HG02763 (cell line): ENCODE data around the gene CDH4.

Source experiments
- ATAC-seq: cut with Tn5 transposase; IDR thresholded peaks from one replicate; pipeline ENCODE4 v1.9.1; 2021; ENCODE audit warnings: mild to moderate bottlenecking, moderate library complexity; ENCODE audit not compliant: unreplicated experiment

CDH4 gene

DNA sequence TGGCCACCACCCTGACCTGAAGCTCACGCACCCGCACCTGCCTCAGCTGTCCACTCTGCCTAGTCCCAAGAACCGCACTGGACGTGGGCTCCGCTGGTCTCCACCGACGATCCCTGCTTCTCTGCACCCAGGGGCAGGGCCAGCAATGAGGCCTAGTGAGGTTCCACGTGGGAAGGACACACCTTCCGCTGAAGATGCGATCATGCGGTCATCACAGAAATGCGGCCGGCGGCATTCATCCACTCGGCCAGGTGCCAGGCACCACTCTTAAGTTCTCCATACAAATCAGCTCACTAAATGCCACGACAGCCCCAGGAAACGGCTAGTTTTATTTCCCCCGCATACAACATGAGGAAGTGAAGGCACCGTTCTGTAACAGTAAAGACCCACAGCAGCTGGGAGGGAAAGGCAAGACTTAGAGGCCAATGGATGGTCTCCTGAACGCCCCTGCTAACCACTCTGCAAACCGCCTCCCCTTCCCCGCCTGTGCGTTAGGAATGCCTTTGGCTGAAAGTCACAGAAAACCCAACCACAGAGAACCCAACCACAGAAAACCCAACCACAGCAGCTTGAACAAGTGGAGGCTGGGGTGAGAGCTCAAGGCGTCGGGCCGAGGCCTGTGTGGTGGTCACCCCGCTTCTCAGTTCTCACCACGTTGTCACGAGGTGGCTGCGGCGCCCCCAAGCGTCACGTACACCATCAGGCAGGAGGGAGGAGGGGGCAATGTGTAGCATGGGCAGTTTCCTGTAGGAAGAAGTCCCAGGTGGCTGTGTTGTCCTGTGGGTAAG, 609.2 kb downstream of the CDH4 start:
- no peak for ATAC-seq

DNA sequence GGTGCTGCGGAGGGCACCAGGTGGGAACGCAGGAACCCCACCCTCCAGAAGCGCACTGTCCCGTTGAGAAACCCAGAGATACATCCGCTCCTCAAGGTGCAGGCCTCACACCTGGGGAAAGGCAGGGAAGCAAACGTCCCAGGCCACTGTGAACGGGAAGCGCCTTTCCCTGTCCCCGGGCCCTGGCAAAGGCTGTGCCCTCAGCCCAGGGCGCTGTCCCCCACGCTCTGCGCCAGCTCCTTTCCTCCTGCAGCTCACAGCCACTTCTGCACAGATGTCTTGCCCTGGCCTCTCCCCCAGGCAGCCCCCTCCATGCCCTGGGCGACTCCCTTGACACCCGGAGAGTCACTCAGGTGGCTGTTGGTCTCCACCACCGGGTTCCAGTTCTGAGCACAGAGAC, 609.8 kb downstream of the CDH4 start:
- ATAC-seq, result no peak

DNA sequence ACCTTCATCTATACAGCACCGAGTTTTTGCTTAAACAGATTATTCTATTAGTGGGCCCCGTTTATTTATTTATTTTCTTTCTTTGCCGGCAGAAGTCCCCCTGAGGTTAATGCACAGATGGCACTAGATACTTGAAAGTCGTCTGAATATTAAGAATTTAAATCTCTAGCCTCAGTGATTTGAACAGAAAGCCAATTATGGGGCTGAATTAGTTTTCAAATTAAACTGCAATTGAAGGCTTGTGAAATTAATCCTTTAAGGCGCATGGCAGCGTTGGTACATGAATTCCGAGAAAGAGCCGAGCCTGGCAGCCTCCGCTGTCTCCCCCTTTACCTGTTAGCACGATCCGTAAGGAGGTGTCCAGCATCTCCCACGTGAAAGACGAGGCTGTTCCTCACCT, 610.8 kb downstream of the CDH4 start:
- no peak for ATAC-seq

DNA sequence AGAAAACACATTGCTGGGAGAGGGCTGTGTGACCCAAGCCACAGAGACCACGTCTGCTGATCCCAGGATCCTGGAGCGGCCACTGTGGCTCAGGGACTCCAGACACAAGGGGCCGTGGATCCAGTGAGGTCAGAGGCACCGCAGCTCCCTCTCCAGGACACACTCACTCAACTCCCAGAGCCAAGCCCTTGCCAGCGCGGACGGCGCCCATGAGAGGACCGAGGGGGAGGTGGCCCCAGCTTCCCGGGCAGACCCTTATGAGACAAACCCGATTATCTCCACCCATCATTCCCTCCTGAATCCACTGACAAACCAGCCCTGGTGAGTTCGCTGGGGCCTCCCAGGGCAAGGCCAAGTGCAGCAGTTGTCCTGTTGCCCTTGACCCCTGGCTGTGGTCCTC, 612.4 kb downstream of the CDH4 start:
- ATAC-seq, result no peak

DNA sequence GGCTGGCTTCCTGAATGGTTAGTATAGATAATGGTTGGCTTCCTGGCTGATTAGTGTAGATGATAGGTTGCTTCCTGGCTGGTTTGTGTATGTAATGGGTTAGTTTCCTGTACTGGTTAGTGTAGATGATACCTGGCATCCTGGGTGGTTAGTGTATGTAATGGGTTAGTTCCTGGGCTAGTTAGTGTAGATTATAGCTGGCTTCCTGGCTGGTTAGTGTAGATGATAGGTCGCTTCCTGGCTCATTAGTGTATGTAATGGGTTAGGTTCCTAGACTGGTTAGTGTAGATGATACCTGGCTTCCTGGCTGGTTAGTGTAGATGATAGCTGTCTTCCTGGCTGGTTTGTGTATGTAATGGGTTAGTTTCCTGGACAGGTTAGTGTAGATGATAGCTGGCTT, 613.3 kb downstream of the CDH4 start:
- no peak for ATAC-seq

DNA sequence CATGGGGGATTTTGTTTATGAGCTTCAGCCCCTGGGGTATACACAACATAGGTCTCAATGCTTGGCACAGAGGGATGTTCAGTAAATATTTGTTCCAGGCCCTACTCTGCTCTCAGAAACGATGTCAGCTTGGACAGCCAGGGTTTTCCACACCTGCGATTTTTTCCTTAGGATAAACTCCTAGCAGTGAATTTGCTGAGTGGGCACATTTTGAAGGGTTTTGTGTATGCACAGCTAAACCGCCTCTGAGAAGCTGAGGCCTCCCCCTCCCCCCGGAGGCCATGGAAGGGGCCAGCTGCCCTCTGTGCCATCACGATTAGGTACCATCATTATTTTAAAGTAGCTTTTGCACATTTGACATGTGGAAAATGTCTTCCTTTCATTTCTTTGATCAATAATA, 614.1 kb downstream of the CDH4 start:
- ATAC-seq, result no peak

DNA sequence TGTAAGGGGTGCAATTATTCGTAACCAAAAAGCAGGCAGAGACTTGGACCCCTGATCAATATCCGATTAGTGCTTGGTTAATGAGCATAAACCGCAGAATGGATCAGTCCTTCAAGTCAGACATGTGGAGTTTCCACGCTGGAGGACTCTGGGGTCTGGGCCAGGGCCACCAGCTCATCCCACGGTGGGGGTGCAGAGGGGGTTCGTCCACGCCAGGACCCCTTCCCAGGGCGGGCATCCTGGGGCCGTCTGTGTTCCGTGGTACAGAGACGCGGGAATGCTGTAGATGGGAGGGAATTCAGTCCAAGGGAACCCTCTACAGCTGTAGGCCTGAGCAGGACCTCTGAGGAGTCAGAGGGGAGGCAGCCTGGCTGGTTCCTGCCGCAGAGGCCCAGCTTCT, 615.9 kb downstream of the CDH4 start:
- ATAC-seq, result no peak

DNA sequence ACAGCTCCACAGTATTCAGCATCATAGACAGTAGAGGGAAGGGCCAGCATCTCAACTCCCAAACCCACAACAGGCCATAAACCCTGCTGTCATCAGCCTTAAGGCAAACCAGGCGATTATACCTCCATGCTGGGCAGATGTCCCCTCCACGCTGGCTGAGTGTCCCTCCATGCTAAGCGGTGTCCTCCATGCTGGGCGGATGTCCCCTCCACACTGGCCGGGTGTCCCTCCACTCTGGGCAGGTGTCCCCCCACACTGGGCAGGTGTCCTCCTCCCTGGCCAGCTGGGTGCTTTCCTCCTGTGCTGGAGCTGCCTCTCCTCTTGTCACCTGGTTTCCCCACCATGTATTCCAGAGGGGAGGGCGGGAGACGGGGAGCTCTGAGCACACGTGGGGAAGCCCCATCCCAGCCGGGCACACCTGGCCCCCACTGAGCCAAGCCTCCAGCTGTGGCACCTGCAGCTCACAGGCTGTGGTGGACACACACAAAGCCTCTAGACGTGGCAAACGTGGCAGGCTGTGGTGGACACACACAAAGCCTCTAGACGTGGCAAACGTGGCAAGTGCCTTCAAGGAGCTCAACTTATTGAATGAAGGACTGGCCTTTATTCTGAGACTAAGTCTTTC, 616.5 kb downstream of the CDH4 start:
- ATAC-seq, result no peak

DNA sequence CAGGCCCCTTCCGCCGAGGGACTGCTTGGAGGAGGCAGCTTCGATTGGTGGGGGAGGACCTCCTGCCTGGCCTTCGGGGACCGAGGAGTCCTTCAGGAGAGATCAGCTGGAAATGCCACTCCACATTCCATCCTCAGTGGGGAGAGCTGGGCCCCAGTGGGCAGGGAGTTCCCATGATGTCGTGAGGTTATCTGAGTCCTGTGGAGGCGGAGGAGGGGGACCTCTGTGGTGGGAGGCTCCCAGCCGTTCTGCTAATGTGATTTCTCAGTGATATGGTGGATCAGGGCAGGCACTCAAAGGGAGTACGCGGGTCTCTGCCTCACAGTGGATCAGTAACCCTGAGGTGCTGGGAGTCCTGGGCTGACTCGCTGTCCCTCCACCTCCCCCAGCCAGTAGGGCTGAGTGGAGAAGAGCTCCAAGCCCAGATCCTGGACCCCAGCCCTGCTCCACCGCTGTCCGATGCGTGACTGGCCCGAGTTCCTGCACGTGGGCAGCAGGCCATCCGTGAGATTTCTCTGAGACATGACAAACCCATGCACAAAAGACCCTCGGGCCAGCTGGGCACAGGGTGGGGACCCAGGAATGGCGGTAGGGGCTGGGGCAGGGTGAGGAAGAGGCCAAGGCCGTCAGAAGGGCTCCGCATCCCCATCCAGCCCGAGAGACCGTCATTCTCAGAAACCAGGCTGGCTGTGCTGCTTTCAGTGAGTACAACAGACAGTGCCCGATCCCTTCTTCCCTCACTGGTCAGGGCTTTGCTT, 617.9 kb downstream of the CDH4 start:
- no peak for ATAC-seq

DNA sequence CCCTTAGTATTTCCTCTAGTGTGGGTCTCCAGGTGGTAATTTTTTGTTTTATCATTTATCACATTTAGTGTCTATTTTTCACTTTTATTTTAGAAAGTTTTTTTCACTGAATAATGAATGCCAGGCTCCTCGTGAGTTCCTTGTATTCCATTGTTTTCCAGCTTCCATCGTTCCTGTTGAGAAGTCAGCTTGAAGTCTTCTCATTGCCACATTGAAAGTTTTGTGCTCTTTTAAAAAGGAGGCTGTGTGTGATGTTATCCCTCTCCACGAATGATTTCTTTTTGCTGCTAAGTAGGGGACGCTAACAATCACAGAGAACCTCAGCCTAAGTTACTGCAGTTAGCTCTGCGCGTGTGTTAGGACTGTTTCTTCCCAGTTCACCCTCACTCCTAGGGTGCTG, 619.1 kb downstream of the CDH4 start:
- ATAC-seq, result no peak

DNA sequence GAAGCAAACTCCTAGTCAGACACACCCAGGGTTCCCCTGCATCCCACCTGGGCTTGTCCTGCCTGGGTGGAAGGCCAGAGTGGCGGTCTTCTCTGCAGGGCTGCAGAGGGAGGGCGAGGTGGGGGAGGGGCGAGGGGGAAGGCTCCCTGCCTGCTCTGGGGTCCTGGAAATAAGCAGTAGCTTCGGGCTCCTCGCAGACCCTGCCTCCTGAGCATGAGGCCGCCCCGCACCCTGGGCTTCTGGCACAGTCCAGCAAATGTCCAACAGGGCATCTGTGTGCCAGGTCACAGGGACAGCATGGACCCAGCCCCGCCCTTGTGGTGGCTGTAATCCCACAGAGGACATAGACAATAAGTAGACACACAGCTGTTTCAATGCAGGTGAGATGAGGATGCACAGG, 619.9 kb downstream of the CDH4 start:
- no peak for ATAC-seq

DNA sequence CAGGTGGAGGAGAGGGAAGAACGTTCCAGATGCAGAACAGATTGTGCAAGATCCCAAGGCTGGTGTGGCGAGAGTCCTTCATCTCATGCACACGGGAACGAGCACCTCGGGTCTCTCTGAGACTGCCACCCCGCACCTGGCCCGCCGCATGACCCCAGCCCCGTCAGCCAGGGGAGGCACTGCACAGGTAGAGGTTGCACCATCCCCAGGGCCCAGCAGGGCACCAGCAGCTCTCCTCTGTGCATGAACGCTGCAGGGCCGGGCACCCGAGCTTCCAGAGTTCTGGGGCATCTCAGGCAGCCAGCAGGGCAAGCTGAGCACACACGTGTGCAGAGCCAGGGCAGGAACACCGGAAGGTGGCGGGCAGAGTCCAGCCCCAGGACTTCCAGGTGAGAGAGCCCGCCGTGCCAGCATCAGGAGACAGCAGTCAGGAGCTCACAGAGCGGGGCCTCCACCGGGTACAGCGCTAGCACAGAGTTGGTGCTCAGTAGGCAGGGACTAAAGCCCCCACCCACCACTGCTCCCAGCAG, 620.4 kb downstream of the CDH4 start:
- no peak for ATAC-seq

DNA sequence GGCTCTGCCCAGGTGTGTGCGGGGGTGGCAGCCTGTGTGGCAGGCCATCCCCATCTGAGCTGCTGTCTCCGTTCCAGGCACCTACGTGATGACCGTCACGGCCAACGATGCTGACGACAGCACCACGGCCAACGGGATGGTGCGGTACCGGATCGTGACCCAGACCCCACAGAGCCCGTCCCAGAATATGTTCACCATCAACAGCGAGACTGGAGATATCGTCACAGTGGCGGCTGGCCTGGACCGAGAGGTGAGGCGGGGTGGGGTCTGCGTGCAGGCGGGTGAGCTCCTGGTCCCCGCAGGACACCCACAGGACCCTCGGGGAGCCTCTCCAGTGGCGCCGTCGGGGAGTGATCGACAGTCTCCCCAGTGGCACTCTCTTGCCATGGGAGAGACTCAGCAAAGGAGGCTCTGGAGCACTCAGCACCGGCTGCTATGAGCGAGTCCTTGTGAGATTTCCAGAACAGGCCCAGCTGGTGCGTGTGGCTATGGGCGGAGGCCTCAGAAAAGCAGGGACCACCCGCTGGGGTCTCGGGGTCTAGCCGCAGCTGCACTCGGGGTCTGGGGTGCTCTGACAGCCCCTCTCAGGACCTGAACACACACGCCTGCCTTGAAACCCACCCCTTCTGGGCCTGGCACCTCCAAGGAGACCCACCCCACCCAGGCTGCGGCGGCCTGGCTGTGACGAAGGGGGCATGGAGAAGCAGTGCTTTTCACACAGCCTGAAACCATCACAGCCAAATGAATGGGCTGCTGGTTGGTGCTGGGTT, 621.8 kb downstream of the CDH4 start:
- no peak for ATAC-seq

DNA sequence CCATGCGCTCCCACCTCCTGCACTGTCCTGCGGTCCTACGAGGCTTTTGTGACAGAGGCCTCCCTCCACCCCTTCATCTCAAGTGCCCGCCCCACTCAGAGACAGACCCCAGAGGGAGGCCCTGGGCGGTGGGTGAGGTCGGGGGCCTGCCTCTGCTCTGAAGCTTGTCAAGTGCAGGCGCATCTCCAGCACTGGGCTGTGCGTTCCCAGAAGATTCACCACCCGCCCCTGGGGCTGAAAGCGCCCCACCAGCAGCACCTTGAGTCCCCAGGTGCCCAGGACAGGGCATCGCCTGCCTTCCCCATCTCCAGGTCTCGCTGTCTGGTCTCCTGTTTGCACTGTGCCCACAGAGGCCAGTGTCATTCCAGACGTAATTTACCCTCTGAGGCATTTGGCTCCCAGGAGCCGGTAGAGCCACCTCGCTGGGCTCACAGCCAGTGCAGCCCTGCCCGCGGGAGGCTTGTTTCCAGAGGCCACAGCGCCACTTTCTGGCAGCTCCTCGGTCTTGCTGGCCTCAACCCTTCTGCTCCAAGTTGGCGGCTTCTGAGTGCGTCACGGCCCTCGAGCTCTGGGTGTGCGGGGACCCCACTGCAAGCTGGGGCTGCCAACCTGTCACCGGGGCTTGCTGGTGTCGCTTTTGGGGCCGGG, 622.5 kb downstream of the CDH4 start:
- no peak for ATAC-seq

DNA sequence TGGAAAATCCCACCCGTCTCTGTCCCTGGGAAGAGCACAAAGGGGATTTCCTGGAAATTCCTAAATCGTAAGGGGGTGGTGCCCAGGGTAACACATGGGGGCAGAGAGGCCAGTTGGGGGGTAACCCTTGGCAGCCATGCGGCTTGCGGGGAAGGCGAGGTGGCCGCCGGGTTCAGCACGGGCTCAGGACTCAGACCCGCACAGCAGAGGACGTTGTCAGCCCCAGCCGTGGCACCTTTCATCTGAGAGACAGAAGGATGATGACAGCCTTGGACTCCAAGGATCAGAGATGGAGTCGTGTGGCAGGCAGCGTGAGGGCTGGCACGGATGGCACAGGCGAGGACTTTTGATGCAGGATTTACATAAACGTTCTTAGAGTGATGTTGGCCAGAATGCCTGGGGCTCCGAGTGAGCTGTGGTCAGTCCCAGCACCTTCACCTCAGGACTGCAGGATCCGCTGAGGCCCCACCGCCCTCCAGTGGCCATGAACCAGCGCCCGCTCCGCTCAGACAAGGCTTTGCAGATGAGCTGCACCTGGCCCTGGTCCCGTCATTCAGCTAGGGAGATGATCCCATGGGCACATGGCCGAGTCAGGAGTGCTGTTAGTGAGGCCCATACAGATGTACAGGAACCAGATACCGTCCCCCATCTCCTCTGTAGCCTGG, 623.3 kb downstream of the CDH4 start:
- ATAC-seq, result no peak

DNA sequence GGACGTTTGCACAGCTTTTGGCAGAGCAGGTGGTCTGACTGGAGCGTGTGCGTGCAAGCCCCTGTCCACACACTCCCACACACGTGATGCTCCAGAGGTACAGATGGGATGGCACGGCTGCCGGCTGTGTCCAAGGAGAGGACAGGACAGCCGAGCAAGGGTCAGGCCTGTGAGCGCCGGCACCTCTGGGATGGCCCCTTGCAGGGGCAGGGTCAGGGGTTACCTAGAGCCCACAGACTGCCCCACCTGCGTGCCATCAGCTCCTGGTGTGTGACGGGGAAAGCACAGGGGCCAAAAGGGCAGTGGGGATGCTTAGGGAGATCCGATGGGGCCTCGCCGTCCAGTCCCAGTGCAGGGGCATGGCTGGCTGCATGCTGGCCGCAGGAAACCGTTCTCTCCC, 623.9 kb downstream of the CDH4 start:
- no peak for ATAC-seq

DNA sequence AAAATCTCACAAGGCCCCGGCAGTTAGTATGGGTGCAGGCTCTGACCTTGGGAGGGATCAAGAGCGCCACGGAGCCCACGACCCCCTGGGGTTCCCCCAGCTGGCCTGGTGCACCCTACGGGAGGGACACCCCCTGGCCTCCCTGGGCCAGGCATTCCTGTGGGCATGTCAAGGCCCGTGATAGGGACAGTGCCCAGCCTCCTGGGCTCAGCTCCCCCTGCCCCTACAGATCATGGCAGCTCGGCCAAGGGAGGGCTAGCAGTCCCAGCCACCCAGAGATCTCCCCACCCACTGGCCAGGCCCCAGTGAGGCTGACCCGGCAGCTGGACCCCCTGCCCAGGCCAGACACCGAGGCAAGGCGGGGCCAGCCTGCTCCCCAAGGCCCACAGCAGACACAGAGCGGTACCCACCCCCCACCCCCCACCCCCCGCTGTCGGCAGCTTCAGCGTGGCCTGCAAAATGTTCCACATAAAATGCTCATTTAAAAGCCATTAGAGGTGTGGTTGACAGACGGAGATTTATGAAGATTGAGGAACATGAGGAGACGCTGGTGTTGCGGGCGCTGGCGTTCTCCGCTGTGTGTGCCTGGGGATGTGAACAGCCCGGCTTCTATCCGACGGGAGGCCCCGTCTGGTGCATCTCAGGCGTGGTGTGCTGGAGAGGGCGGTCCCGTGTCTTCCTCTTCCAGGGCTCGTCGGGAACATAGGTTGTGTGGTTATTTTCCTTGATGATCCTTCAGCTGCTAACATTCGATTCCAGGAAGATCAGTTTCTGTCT, 625.1 kb downstream of the CDH4 start:
- no peak for ATAC-seq

DNA sequence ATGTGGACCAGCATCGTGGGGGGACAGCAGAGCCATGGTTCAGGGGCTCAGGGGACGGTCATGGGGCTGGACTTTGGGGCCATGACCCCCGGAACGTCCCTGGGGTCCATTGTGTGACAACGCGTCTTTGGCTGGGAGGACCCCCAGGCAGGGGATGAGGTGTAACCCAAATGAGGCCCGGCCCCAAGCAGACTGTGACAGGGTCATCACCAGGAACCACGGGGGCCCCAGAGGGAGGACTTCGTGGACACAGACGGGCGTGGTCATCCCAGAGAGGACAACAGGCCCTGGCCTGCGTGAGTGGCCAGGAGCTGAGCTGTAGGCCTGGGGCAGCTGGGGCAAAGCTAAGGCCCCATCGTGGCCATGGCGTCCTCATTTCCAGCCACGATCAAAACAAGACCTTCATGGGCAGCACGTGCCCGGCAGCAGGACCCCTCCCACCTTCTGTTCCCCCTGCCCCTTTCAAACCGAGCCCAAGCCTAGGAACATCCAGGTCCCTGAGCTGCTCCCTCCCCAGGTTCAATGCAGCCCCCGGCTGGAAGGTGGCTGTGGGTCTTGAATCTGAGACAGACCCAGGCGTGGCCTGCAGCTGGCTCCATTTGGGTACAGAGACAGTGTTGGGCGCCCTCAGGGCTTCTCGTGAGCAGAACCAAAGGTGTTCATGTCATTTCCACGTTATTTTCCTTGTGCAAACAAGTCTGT, 625.9 kb downstream of the CDH4 start:
- ATAC-seq, result no peak
